Activated CD4-positive, alpha-beta T cell treated with anti-CD3 and anti-CD28 coated beads, Interleukin-2, amount 50 U/mL, for 4 hours (primary cell): Measurements from ENCODE around the gene CAMK2N2.

Experiments
- DNase-seq, 2 experiments: peaks; one replicate each; pipeline ENCODE4 v3.0.0-alpha.2; 2020

The CAMK2N2 gene

DNA sequence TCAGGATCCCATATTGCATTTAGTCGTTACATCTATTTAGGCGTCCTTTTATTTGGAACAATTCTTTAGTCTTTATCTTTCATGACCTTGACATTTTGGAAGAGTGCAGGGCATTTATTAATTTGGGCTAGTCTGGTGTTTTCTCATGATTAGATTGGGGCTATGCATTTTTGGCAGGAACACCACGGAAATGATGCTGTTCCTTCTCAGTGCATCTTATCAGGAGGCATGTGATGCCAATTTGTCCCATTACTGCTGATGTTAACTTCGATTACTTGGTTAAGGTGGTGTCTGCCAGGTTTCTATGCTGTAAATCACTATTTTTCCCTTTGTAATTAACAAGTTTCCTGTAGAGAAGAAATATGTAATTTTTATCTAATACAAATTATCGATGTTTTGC lies 50.1 kb downstream of the CAMK2N2 start:
- no peak for DNase-seq
